GM13976 (cell line): Measurements from ENCODE around the gene AIFM2.
"Not testable (repeated sequence)": the region's sequence is repeated elsewhere in the genome, so short reads cannot be mapped to it uniquely, and the experiment has no call there.

ENCODE experiments used
- DNase-seq: peaks from one replicate; pipeline ENCODE4 v3.0.0; 2012; ENCODE audit warnings: low spot score
- in situ Hi-C: fragments of 300-500 bp; cut with MboI; formaldehyde crosslinking; loops from one replicate; pipeline ENCODE4 v1.12.0; 2022; ENCODE audit warnings: low sequenced_read_pairs, mixed read lengths, inconsistent platforms; ENCODE audit not compliant: unreplicated experiment
- TF ChIP-seq, protein P1 (sequence below): IDR thresholded peaks from 2 replicates; pipeline ENCODE4 v1.5.1; 2012; ENCODE audit warnings: borderline replicate concordance, mild to moderate bottlenecking; ENCODE audit not compliant: insufficient read depth; ENCODE audit errors: extremely low read depth, missing control alignments, control extremely low read depth

The AIFM2 gene

DNA sequence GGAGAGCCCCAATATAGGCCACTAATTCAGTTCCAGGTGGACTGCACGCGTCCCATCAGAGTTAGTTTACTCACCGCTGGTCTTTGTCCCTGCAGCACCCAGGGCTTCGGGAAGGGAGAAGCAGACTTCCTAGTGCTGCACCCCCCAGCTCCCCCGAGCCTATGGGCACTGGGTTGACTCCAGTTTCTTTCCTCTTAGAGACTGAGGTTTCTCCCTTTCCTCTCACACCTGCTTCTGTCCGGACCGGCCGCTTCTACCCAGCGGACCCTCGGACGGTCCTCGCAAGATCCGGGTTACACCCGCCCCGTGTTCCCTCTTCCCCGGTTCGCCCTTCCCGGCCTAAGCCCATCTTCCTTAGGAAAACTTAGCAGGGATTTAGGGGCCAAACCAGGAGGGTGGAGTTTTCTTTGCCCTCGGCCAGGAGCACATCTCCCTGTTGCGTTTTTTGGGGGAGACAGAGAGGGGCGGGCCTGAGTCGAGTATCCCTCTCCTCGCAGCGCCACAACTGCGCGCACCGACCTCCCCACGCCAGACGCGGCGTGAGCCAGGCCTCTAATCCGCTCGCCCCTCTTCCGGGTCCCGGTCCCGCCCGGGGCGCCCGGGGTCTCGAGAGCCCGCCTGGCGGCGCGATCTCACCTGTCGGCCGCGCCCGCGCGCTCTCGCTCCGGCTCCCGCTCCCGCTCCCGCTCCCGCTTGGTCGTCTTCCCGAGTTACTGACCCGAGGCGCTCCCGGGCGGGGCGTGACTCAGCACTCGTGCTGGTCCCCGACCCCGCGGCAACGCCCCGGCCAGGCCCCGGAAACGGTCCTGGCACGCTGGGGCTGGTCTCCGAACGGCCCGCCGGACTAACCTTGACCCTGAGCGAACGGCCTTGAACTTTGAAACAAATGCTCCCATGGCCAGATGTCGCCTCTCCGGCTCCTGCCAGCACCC, at the start of gene AIFM2:
TSS of gene AIFM2 (minus strand) at position 728 of the 932 bp plus-strand sequence. CDS start 8,741 bp downstream, outside the sequence.
- TF ChIP-seq, protein P1, sequence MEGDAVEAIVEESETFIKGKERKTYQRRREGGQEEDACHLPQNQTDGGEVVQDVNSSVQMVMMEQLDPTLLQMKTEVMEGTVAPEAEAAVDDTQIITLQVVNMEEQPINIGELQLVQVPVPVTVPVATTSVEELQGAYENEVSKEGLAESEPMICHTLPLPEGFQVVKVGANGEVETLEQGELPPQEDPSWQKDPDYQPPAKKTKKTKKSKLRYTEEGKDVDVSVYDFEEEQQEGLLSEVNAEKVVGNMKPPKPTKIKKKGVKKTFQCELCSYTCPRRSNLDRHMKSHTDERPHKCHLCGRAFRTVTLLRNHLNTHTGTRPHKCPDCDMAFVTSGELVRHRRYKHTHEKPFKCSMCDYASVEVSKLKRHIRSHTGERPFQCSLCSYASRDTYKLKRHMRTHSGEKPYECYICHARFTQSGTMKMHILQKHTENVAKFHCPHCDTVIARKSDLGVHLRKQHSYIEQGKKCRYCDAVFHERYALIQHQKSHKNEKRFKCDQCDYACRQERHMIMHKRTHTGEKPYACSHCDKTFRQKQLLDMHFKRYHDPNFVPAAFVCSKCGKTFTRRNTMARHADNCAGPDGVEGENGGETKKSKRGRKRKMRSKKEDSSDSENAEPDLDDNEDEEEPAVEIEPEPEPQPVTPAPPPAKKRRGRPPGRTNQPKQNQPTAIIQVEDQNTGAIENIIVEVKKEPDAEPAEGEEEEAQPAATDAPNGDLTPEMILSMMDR = no peak
- peak; percentile 86 for DNase-seq
- in situ Hi-C loops = no loop called here

DNA sequence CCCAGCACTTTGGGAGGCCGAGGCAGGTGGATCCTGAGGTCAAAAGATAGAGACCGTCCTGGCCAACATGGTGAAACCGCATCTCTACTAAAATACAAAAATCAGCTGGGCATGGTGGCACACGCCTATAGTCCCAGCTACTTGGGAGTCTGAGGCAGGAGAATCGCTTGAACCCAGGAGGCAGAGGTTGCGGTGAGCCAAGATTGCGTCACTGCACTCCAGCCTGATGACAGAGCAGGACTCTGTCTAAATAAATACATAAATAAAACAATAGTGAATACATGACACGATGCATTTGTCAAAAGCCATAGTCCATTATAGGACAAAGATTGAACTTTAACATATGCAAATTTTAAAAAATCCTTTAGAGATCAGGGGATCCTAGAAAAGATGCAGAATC, 46.6 kb upstream of the AIFM2 start:
- in situ Hi-C loops = not testable (repeated sequence)

DNA sequence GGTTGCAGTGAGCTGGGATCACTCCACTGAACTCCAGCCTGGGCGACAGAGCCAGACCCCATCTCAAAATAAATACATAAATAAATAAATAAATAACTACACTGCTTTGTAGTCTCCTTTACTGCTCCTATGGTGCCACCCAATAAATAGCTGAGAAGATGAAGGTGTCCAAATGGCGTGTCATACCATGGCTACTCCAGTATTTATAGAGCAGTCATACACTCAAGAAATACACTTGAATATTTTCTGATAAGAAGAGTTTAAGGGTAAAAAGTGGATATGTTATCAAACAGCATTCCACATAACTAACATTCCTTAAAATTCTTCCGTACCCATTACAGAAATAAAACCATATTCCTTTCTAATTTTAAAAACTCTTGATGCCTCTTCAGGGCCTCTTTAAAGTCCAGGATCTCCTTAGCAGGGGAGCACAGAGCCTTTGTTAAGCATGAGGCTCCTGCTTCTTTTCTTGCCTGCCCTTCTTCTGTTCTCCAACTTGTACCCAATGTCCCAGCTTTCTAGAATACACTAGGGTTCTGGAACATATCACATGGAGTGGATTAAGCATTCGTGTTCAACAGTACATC, 45.6 kb upstream of the AIFM2 start:
- in situ Hi-C loops = no loop called here
- TF ChIP-seq, protein P1 = no peak
- DNase-seq = no peak

More for the DNA sequence above, 46.6 kb upstream of the AIFM2 start:
- DNase-seq = not testable (repeated sequence)

DNA sequence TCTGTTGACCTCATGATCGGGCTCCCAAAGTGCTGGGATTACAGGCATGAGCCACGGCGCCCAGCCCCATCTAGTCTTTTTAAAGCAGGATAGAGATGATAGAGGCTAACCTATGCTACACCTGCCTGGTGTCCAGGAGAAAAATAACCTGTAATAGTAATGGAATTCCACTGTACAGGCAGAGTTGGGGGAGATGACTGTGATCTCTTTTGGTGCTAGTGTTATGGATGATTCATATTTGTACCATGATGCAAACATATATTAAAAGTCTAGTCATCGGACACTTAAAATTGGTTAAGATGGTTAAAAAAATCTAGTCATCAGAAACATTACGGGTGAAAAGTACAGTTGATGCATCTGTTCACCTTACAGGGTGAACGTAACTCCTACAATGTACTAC, 43.8 kb upstream of the AIFM2 start:
- TF ChIP-seq, protein P1 = no peak
- in situ Hi-C loops = no loop called here
- DNase-seq = no peak

DNA sequence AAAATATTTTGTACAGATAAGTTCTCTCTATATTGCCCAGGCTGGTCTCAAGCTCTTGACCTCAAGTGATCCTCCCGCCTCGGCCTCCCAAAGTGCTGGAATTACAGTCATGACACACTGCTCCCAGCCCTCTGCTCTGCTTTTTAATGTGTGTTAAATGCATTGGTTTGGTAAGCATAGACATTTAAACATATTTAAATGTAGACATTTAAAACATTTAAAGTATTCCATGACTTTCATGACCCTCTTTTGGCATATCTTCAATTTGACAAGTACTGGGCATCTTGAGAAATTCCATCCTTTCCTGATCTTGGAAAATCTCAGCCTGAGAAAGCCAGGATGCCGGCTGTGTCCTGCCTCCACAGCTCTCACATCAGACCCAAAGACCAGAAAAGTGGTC, 42.9 kb upstream of the AIFM2 start:
- TF ChIP-seq, protein P1 = no peak
- DNase-seq = no peak
- in situ Hi-C loops = no loop called here

DNA sequence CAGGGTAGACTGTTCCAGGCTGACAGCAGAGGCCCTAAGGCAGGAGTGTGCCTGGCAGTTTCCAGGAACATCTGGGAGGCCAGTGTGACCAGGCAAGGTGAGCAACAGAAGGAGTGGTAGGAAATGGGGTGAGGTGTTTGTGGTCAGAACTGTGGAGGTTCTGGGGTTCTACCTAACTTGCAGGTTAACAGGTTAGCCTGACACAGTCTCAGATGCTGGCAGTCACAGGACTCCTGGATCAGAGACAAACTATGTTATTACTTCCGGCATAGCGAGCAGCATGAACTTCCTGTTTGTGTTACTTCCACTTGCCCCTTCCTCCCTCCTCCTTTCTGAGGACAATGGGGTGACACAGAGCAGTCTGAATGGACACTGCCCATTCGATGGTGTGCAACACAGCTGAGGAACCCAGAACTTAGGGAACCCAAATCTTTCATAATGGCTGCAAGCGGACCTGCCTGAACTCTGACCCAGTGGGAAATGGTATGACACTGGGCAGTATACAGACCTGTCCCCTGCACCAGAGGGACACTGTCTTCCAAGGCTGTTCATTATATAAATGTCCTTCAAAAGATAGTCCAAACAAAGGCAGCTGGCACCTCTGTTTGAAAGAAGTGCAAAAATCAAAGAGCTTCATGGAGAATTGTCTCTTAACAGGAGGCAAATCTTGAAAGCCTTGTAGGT, 41.6 kb upstream of the AIFM2 start:
- no peak for DNase-seq
- TF ChIP-seq, protein P1 = no peak
- in situ Hi-C loops = no loop called here

DNA sequence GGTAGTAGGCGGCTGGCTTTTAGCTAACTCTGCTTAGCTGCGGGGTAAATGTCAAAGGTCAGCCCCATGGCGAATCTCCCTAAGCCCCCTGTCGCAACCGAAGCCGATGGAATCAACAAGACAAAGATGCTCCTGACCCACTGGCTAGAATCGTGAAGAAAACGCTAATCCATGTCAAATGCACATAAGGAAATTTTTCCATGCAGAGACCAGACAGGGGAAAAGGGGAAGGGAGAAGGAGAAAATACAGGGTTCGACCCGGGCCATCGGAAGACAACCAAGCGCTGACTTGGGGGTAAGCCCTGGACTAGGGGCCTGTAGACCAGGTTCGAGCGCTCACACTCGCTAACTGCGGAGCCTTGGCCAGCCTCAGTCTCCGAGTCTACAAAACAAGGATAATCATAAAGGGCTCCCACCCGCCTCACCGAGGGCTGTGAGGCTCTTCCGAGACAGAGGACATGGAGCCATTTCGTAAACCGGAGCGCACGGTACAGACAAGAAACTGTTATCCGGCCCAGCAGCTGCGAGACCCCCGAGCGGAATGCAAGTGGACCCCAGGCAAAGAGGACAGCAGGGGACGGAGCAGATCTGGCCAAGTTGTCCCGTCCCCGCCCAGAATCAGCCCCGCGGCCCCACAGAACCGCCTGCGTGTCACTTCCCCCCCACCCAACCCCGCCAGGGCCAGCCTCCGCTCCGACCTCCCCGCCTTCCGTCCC, 37.2 kb upstream of the AIFM2 start:
- DNase-seq = peak; percentile 32
- TF ChIP-seq, protein P1 = no peak
- in situ Hi-C loops = no loop called here
